VCaP (cell line): Measurements from ENCODE around the gene SRSF2.

ENCODE experiments used
- H3K27ac ChIP-seq: fragments of 450-650 bp; 2 replicates; pipeline ENCODE4 v1.5.1; 2017
- TF ChIP-seq, protein P1 (sequence below): fragments of 450-650 bp; conservative IDR thresholded peaks from 2 replicates; pipeline ENCODE4 v1.5.1; 2017; ENCODE audit warnings: mild to moderate bottlenecking, moderate library complexity

SRSF2 gene, protein sequence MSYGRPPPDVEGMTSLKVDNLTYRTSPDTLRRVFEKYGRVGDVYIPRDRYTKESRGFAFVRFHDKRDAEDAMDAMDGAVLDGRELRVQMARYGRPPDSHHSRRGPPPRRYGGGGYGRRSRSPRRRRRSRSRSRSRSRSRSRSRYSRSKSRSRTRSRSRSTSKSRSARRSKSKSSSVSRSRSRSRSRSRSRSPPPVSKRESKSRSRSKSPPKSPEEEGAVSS

DNA sequence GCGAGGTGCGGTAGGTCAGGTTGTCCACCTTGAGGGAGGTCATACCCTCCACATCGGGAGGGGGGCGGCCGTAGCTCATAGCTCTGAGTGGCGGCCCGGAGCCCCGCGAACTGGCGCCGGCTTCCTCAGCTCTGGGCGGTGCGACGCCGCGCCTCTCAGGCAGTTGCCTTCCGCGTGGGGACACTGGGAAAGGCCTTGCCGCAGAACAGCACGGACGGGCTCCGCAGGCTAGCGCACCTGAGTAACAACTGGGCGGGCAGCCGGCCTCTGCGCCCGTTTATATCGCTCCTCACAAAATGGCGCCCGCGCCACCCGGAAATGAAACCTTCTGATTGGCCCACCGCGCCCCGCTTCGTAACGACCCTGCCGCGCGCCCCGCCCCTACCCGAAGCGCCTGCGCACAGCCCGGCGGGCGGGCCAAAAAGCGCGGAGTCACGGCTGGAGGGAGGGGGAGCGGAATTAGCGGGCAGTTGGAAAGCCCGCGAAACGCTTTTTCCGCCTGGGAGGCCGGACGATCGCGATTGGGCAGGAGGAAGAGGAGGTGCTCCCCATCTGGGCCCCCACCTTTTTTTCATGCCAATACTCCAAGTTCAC lies at the start of gene SRSF2:
TSS of gene SRSF2 (minus strand) at position 250 of the 594 bp plus-strand sequence. CDS start at position 79, 171 bp downstream.
- H3K27ac ChIP-seq, result peak within 1 kb of the TSS; percentile 100

DNA sequence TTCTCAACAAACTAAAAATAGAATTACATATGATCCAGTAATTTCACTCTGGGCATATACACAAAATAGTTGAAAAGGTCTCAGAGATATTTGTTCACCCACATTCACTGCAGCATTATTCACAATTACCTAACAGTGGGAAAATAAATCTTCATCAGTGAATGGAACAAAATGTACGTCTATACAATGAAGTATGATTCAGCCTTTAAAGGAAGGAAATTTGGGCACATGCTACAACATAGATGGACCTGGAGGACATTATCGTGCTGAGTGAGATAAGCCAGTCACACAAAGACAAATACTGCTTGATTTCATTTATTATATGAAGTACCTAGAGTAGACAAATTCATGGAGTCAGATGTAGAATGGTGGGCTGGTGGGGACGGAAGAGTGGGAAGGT lies 47.8 kb upstream of the SRSF2 start:
- H3K27ac ChIP-seq, result no peak overlapping the region
- TF ChIP-seq, protein P1, sequence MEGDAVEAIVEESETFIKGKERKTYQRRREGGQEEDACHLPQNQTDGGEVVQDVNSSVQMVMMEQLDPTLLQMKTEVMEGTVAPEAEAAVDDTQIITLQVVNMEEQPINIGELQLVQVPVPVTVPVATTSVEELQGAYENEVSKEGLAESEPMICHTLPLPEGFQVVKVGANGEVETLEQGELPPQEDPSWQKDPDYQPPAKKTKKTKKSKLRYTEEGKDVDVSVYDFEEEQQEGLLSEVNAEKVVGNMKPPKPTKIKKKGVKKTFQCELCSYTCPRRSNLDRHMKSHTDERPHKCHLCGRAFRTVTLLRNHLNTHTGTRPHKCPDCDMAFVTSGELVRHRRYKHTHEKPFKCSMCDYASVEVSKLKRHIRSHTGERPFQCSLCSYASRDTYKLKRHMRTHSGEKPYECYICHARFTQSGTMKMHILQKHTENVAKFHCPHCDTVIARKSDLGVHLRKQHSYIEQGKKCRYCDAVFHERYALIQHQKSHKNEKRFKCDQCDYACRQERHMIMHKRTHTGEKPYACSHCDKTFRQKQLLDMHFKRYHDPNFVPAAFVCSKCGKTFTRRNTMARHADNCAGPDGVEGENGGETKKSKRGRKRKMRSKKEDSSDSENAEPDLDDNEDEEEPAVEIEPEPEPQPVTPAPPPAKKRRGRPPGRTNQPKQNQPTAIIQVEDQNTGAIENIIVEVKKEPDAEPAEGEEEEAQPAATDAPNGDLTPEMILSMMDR, result no peak

More for the DNA sequence above, at the start of gene SRSF2:
- TF ChIP-seq, protein P1, result no peak

DNA sequence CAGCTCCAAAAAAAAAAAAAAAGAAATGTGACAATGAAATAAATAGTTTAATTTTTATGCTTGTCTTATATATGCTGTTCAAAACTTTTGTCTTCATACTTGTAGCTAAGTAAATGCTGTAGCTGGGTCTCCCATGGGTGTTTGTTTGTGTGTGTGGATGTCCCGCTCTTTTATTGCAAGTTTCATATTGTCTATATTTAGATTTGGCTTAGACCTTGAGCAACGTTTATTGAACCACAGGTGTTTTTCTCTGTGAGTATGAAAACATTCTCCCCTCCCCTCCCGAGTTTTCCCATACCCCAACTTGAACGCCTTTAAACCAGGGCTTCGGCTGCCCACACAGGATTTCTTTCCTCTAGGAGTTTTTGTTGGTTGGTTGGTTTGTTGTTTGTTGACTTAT lies 46.0 kb upstream of the SRSF2 start:
- TF ChIP-seq, protein P1, result no peak
- H3K27ac ChIP-seq, result no peak overlapping the region

DNA sequence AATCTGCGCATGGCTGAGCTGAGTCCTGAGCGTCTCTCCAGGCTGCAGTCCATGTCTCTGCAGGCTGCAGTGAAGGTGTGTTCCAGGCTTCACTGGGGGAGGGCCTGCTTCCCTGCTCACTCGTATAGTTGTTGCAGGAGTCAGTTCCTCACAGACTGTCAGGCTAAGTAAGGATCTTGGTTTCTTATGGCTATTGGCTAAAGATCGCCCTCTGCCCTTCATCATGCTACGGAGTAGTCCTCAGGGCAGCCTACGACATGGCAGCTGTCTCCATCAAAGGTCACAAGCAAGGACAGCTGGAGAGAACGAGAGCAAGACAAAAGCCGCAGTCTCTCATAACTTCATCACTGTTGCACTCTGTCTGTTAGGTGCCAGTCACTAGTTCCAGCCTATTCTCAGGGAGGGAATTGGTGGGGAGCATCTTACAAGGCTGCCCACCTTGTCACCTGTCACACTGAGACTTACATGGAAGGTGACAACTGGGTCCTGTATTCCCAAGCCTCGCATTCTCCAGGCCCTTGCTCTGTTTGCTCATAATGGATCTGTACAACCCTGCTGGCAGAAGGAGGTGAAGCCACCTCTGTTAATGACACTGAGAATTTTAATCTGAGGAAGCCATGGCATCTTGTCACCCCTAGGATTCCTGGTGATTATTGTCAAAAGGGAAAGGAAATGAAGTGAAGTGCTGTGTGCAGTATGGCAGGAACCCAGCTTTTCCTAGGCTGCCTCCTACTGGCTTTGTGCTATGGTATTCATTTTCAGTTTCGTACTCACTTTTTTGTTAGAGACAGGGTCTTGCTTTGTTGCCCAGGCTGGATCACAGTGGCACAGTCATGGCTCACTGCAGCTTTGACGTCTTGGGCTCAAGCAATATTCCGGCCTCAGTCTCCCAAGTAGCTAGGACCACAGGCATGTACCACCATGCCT lies 44.2 kb upstream of the SRSF2 start:
- TF ChIP-seq, protein P1, result no peak

DNA sequence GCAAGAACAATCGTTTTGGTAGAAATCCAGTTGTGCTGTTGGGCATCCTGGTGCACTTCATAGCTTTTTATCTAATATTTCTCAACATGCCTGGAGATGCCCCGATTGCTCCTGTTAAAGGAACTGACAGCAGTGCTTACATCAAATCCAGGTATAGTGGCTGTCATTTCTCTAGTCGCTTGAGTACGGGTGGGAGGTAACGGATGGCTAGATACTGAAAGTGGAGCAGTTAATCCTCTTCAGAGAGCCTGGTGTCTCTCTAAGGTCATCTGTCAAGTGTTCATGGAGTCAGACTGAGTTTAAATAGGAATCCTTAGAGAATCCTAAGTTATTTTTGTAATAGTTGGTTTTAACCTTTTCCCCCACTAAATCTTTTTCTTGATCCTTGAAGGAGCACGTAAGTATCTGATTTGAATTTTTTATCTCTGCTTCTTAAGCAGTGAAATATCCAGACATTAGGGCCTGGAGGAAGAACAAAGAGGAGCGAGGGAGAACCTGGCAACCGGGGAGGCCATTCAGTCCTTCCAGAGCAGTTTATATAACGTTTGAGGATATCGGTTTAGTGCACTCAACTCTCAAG lies 38.0 kb upstream of the SRSF2 start:
- H3K27ac ChIP-seq, result no peak overlapping the region
- TF ChIP-seq, protein P1, result no peak

More for the DNA sequence above, 44.2 kb upstream of the SRSF2 start:
- H3K27ac ChIP-seq, result no peak overlapping the region

DNA sequence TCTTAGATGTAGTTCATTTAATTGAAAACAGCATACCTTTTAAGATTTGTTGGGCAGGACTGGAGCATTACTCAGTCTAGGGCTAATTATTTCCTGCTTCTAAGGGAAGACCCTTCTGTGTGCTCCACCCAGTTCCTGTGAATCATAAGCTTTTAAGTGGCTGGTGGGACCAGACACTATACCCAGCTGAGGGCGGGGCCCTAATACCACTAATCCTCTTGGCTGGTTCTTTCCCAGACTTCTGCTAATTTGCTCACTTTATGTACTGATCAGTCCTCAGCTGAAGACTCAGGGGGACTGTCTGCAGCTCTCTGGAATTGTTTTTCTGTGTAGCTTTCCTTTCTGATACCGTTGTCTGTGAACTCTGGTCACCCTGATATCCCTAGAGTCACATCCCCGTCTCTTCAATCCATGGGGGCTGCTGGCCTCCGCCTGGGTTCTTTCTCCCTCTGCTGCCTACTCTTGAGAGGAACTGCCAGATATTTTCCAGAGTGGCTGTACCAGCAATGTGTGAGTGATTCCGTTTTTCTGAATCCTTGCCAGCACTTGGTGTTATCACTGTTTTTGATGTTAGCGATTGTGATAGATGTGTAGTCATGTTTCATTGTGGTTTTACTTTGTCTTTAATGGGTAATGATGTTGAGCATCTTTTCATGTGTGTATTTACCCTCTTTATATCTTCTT lies 35.9 kb upstream of the SRSF2 start:
- H3K27ac ChIP-seq, result no peak overlapping the region
- TF ChIP-seq, protein P1, result no peak
